Measurements from ENCODE around the gene PAX8.
"Not testable (repeated sequence)": the region's sequence is repeated elsewhere in the genome, so short reads cannot be mapped to it uniquely, and the experiment has no call there.

Gene PAX8

GRCh38 chr2:113318941-113319340 is 40.2 kb upstream of the PAX8 start:
- H3K27ac ChIP-seq (replicated peaks); H3K27me3 ChIP-seq (ENCODE audit: insufficient read depth, poor library complexity, severe bottlenecking); DNase-seq (ENCODE audit: low read depth in 1 of 2, low spot score in 1 of 2); H3K4me3 ChIP-seq (replicated peaks; ENCODE audit: insufficient read depth, low read length): not testable (repeated sequence)

DNA sequence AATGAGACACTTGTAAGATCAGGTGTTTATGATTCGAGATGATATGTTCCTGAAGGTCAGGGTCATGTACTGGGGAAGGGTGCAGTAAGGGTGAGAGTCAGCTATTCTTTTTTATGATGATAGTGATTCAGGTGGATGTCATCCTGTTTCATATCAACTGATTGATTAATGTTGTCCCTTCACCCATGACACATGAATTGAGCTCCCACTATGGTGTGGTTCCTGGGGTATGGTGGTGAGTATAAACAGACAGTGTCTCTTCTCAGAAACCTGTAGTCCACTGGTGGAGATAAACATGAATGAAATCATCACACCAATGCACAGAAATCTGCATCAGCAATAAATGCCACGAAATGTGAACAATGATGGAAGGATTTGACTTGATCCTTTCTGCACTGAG is 37.4 kb upstream of the PAX8 start:
- Histone ChIP-seq H3K27me3 (ENCODE audit: insufficient read depth, poor library complexity, severe bottlenecking) (peaks cover 2% of the 10 kb centered on the region), H3K4me3 (replicated peaks; ENCODE audit: insufficient read depth, low read length) (no peak overlapping the region), H3K27ac (replicated peaks) (no peak overlapping the region)
- no peak for TF ChIP-seq POLR2AphosphoS5 (IDR thresholded peaks at IDR 0.05; ENCODE audit: low read depth)
- TF ChIP-seq, protein P1, sequence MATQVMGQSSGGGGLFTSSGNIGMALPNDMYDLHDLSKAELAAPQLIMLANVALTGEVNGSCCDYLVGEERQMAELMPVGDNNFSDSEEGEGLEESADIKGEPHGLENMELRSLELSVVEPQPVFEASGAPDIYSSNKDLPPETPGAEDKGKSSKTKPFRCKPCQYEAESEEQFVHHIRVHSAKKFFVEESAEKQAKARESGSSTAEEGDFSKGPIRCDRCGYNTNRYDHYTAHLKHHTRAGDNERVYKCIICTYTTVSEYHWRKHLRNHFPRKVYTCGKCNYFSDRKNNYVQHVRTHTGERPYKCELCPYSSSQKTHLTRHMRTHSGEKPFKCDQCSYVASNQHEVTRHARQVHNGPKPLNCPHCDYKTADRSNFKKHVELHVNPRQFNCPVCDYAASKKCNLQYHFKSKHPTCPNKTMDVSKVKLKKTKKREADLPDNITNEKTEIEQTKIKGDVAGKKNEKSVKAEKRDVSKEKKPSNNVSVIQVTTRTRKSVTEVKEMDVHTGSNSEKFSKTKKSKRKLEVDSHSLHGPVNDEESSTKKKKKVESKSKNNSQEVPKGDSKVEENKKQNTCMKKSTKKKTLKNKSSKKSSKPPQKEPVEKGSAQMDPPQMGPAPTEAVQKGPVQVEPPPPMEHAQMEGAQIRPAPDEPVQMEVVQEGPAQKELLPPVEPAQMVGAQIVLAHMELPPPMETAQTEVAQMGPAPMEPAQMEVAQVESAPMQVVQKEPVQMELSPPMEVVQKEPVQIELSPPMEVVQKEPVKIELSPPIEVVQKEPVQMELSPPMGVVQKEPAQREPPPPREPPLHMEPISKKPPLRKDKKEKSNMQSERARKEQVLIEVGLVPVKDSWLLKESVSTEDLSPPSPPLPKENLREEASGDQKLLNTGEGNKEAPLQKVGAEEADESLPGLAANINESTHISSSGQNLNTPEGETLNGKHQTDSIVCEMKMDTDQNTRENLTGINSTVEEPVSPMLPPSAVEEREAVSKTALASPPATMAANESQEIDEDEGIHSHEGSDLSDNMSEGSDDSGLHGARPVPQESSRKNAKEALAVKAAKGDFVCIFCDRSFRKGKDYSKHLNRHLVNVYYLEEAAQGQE (IDR thresholded peaks at IDR 0.05; ENCODE audit: insufficient replicate concordance, low read depth) = no peak
- TF ChIP-seq, protein P2, sequence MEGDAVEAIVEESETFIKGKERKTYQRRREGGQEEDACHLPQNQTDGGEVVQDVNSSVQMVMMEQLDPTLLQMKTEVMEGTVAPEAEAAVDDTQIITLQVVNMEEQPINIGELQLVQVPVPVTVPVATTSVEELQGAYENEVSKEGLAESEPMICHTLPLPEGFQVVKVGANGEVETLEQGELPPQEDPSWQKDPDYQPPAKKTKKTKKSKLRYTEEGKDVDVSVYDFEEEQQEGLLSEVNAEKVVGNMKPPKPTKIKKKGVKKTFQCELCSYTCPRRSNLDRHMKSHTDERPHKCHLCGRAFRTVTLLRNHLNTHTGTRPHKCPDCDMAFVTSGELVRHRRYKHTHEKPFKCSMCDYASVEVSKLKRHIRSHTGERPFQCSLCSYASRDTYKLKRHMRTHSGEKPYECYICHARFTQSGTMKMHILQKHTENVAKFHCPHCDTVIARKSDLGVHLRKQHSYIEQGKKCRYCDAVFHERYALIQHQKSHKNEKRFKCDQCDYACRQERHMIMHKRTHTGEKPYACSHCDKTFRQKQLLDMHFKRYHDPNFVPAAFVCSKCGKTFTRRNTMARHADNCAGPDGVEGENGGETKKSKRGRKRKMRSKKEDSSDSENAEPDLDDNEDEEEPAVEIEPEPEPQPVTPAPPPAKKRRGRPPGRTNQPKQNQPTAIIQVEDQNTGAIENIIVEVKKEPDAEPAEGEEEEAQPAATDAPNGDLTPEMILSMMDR (IDR thresholded peaks at IDR 0.05; ENCODE audit: insufficient read depth, low read length) = no peak
- no peak for TF ChIP-seq SPI1 (IDR thresholded peaks at IDR 0.05; ENCODE audit: borderline replicate concordance, low read depth)
- TF ChIP-seq GABPA (IDR thresholded peaks at IDR 0.05; ENCODE audit: low read depth) = no peak
- DNase-seq (ENCODE audit: low read depth in 1 of 2, low spot score in 1 of 2) = no peak

- not testable (repeated sequence) for H3K4me3 ChIP-seq (replicated peaks; ENCODE audit: insufficient read depth, low read length); DNase-seq (ENCODE audit: low read depth in 1 of 2, low spot score in 1 of 2); H3K27ac ChIP-seq (replicated peaks); H3K27me3 ChIP-seq (ENCODE audit: insufficient read depth, poor library complexity, severe bottlenecking)
These were observed 35.9 kb upstream of the PAX8 start for GRCh38 chr2:113314663-113315062.

DNA sequence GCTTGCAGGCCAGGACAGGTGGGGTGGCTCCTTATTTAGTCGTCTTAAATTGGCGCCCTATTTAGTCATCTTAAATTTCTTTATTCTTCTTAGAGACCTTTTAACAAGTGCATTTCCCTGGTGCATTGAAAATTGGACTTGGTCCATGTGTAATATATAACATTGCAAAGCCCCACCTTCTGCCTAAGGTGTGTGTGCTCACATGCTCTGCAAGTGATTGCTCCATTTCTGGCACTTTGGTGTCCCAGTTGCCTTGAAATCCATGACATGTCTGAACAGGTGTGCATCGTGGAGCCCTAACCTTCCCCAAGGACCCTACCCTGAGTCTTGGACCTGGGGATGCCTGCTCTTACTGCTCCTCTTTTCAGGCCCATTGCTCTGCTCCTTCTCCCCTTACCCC is 35.5 kb upstream of the PAX8 start:
- H3K27ac ChIP-seq (replicated peaks); H3K27me3 ChIP-seq (ENCODE audit: insufficient read depth, poor library complexity, severe bottlenecking); DNase-seq (ENCODE audit: low read depth in 1 of 2, low spot score in 1 of 2); H3K4me3 ChIP-seq (replicated peaks; ENCODE audit: insufficient read depth, low read length): not testable (repeated sequence)

- DNase-seq (ENCODE audit: low read depth in 1 of 2, low spot score in 1 of 2); H3K27me3 ChIP-seq (ENCODE audit: insufficient read depth, poor library complexity, severe bottlenecking); H3K27ac ChIP-seq (replicated peaks); H3K4me3 ChIP-seq (replicated peaks; ENCODE audit: insufficient read depth, low read length): not testable (repeated sequence)
These were observed 33.1 kb upstream of the PAX8 start for GRCh38 chr2:113311781-113312180.

DNA sequence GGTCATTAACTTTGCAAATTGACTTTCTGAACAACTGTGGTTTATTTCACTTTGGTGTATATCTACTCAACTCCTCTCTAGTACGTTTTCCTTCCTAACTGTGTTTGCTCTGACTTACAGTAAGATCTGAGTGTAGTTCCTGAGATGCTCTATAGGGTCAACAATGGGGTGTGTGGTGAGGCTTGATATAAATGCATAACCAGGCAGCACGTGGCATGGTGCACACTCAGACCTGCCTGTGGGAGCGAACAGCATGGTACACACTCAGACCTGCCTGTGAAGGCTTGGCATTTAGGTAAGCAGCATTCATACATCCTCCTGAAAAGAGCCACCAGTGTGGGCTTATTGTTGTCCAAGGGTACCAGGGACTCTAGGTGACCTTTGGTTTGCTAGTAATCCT is 32.5 kb upstream of the PAX8 start:
- not testable (repeated sequence) for H3K4me3 ChIP-seq (replicated peaks; ENCODE audit: insufficient read depth, low read length); H3K27me3 ChIP-seq (ENCODE audit: insufficient read depth, poor library complexity, severe bottlenecking); DNase-seq (ENCODE audit: low read depth in 1 of 2, low spot score in 1 of 2); H3K27ac ChIP-seq (replicated peaks)

- Histone ChIP-seq H3K4me3 (replicated peaks; ENCODE audit: insufficient read depth, low read length) (no peak overlapping the region), H3K27ac (replicated peaks) (no peak overlapping the region), H3K27me3 (ENCODE audit: insufficient read depth, poor library complexity, severe bottlenecking) (no peaks in the 10 kb centered on the region)
- TF ChIP-seq, protein P1 (IDR thresholded peaks at IDR 0.05; ENCODE audit: insufficient replicate concordance, low read depth) = no peak
- TF ChIP-seq, protein P2 (IDR thresholded peaks at IDR 0.05; ENCODE audit: insufficient read depth, low read length) = no peak
- TF ChIP-seq SPI1 (IDR thresholded peaks at IDR 0.05; ENCODE audit: borderline replicate concordance, low read depth) (no peak), POLR2AphosphoS5 (IDR thresholded peaks at IDR 0.05; ENCODE audit: low read depth) (no peak), GABPA (IDR thresholded peaks at IDR 0.05; ENCODE audit: low read depth) (no peak)
- peak in 1 of 2 experiments; percentile 58 for DNase-seq (ENCODE audit: low read depth in 1 of 2, low spot score in 1 of 2)
These were observed 31.1 kb upstream of the PAX8 start for GRCh38 chr2:113309655-113310387.

DNA sequence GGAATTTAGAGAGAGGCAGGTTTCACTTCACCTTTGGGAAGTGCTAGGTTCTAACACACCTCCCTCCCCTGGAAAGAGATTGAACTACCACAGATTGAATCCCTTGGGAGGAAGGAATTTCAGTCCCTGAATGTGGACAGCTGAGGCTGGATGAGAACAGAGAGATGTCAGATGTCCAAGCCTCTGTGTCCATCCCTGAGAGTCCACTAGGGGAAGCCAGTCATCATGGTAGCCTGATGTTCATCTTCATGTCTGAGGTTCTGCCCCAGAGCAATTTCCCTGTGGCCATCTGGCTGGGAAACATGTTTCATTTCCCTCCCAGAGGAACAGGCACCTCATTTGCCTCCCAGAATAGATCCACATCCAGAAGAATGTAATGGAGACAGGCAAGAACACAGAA is 30.1 kb upstream of the PAX8 start:
- H3K27ac ChIP-seq (replicated peaks) = not testable (repeated sequence)

GRCh38 chr2:113306207-113306606 is 27.5 kb upstream of the PAX8 start:
- H3K27ac ChIP-seq (replicated peaks); DNase-seq (ENCODE audit: low read depth in 1 of 2, low spot score in 1 of 2); H3K27me3 ChIP-seq (ENCODE audit: insufficient read depth, poor library complexity, severe bottlenecking); H3K4me3 ChIP-seq (replicated peaks; ENCODE audit: insufficient read depth, low read length): not testable (repeated sequence)

More for the DNA sequence above, 30.1 kb upstream of the PAX8 start:
- H3K4me3 ChIP-seq (replicated peaks; ENCODE audit: insufficient read depth, low read length); H3K27me3 ChIP-seq (ENCODE audit: insufficient read depth, poor library complexity, severe bottlenecking); DNase-seq (ENCODE audit: low read depth in 1 of 2, low spot score in 1 of 2): not testable (repeated sequence)
